HUES48 (cell line): ENCODE results near the gene LRFN5.

Source experiments
- H3K27ac ChIP-seq: one replicate; pipeline ENCODE4 v1.7.0; 2013; ENCODE audit warnings: low read depth, low read length, inconsistent platforms
- H3K27me3 ChIP-seq: 2 replicates; pipeline ENCODE4 v1.6.1; 2013; ENCODE audit warnings: mild to moderate bottlenecking, low read length; ENCODE audit not compliant: control insufficient read depth, insufficient read depth
- H3K36me3 ChIP-seq: 2 replicates; pipeline ENCODE4 v1.6.1; 2013; ENCODE audit warnings: low read length; ENCODE audit not compliant: control insufficient read depth, insufficient read depth
- H3K4me1 ChIP-seq: 2 replicates; pipeline ENCODE4 v1.6.1; 2013; ENCODE audit warnings: mild to moderate bottlenecking, low read length; ENCODE audit not compliant: control insufficient read depth, insufficient read depth
- H3K4me3 ChIP-seq: 2 replicates; pipeline ENCODE4 v1.5.1; 2013; ENCODE audit warnings: mild to moderate bottlenecking, low read depth, low read length
- H3K9ac ChIP-seq: 2 replicates; pipeline ENCODE4 v1.6.1; 2013; ENCODE audit warnings: mild to moderate bottlenecking, low read depth, low read length, moderate library complexity
- H3K9me3 ChIP-seq: 2 replicates; pipeline ENCODE4 v1.6.1; 2013; ENCODE audit warnings: low read length; ENCODE audit not compliant: control insufficient read depth, insufficient read depth

Gene LRFN5

DNA sequence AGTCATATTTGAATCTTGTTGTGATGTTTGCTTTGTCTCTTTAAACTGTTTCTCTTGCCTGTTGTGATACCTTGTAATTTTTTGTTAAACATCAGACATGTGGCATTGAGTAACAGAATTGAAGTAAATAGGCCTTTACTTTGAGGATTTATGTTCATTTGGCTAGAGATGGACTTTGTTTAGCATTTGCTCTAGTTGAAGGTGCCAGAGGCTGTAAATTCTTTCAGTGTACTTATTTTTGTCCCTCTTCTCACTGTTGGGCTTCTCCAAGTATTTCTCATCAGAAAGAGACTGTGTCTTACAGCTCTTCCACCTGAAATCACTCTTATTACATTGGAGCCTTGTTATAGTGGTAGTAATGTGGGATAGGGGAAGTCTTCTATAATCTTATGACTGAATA lies 175.8 kb downstream of the LRFN5 start:
- Histone ChIP-seq H3K4me3 (no peak overlapping the region), H3K27me3 (no peaks in the 10 kb centered on the region), H3K9me3 (no peaks in the 10 kb centered on the region), H3K36me3 (no peaks in the 10 kb centered on the region), H3K9ac (no peak overlapping the region), H3K27ac (no peak overlapping the region), H3K4me1 (no peaks in the 10 kb centered on the region; the same call in 1 of the 2 replicates)

- no peak overlapping the region for H3K9ac ChIP-seq
- H3K4me1 ChIP-seq: no peaks in the 10 kb centered on the region; the same call in 1 of the 2 replicates
- no peaks in the 10 kb centered on the region for H3K27me3 ChIP-seq
- H3K4me3 ChIP-seq: no peak overlapping the region
- H3K9me3 ChIP-seq: no peaks in the 10 kb centered on the region
- H3K36me3 ChIP-seq: no peaks in the 10 kb centered on the region
- no peak overlapping the region for H3K27ac ChIP-seq
Observed at GRCh38 chr14:41783403-41783802, 176.7 kb downstream of the LRFN5 start.

- Histone ChIP-seq H3K9me3 (no peaks in the 10 kb centered on the region; the same call in 1 of the 2 replicates), H3K27me3 (no peaks in the 10 kb centered on the region), H3K4me3 (no peak overlapping the region), H3K4me1 (no peaks in the 10 kb centered on the region; the same call in 1 of the 2 replicates), H3K9ac (no peak overlapping the region), H3K36me3 (no peaks in the 10 kb centered on the region), H3K27ac (no peak overlapping the region)
Observed at GRCh38 chr14:41785696-41786095, 179.0 kb downstream of the LRFN5 start.

DNA sequence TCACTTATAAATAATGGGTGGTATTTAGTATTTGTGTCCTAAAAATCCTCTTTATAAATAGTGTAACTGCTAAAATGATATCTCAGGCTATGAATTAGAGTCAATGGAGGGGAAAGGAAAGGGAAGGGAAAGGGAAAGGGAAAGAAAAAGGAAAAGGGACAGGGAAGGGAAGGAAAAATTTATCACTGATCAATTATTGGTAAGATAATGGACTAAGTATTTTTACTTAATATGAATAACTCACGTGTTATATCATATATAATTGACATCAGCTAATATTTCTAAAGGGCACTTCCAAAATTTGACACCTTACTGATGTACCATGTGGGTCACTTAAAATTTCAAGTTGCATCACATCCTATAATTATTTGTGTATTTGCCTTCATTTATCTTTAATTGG lies 193.1 kb downstream of the LRFN5 start:
- H3K4me3 ChIP-seq: no peak overlapping the region
- H3K27me3 ChIP-seq: no peaks in the 10 kb centered on the region
- H3K27ac ChIP-seq: no peak overlapping the region

DNA sequence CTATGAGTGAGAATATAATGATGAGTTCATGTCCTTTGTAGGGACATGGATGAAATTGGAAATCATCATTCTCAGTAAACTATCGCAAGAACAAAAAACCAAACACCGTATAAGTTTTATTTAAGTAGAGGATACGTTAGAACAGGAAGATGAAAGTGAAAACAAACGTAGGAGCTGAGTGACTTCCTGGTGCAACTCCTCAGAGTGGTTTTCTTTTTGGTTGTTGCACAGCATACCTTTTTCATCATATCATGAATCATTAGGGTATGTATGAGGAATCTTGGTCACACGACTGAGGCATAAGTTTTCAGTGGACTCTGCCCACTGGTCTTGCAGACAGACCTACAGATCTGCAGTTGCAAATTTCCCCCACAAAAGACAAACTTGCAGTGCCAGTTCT lies 199.0 kb downstream of the LRFN5 start:
- H3K27ac ChIP-seq: no peak overlapping the region
- H3K4me1 ChIP-seq: no peaks in the 10 kb centered on the region
- H3K9ac ChIP-seq: no peak overlapping the region
- H3K36me3 ChIP-seq: no peaks in the 10 kb centered on the region
- no peak overlapping the region for H3K4me3 ChIP-seq
- no peaks in the 10 kb centered on the region for H3K9me3 ChIP-seq
- no peaks in the 10 kb centered on the region for H3K27me3 ChIP-seq

More for the DNA sequence above, 193.1 kb downstream of the LRFN5 start:
- Histone ChIP-seq H3K9ac (no peak overlapping the region), H3K4me1 (no peaks in the 10 kb centered on the region), H3K36me3 (no peaks in the 10 kb centered on the region), H3K9me3 (no peaks in the 10 kb centered on the region)

GRCh38 chr14:41806366-41806975 lies 199.8 kb downstream of the LRFN5 start:
- H3K4me1 ChIP-seq: no peaks in the 10 kb centered on the region
- H3K9me3 ChIP-seq: no peaks in the 10 kb centered on the region
- H3K36me3 ChIP-seq: no peaks in the 10 kb centered on the region
- H3K27me3 ChIP-seq: no peaks in the 10 kb centered on the region
- H3K4me3 ChIP-seq: no peak overlapping the region
- no peak overlapping the region for H3K27ac ChIP-seq
- no peak overlapping the region for H3K9ac ChIP-seq

DNA sequence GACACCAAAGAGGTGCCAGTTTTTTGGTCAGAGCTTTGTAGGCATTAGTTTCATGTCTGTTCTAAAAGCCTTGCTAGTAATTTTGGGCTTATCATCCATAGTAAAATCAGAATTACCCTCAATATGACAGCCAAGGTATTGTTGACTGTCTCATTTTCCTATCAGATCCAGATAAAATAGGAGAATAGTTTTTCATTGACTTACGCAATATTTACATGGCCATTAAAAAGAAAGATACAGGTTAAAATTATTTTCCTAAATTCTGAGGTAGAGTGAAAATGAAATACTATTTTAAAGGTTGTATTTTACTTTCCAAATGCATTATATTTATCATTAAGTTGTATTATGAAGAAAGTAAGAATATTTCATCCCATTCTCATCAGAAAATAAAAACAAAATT lies 203.7 kb downstream of the LRFN5 start:
- Histone ChIP-seq H3K9me3 (no peaks in the 10 kb centered on the region), H3K27me3 (no peaks in the 10 kb centered on the region)

GRCh38 chr14:41817626-41818025 lies 210.9 kb downstream of the LRFN5 start:
- Histone ChIP-seq H3K9me3 (no peaks in the 10 kb centered on the region), H3K36me3 (no peaks in the 10 kb centered on the region), H3K27ac (no peak overlapping the region), H3K9ac (no peak overlapping the region), H3K4me3 (no peak overlapping the region), H3K27me3 (no peaks in the 10 kb centered on the region), H3K4me1 (no peaks in the 10 kb centered on the region)

More for the DNA sequence above, 203.7 kb downstream of the LRFN5 start:
- Histone ChIP-seq H3K4me1 (no peaks in the 10 kb centered on the region), H3K36me3 (no peaks in the 10 kb centered on the region), H3K9ac (no peak overlapping the region), H3K4me3 (no peak overlapping the region), H3K27ac (no peak overlapping the region)

DNA sequence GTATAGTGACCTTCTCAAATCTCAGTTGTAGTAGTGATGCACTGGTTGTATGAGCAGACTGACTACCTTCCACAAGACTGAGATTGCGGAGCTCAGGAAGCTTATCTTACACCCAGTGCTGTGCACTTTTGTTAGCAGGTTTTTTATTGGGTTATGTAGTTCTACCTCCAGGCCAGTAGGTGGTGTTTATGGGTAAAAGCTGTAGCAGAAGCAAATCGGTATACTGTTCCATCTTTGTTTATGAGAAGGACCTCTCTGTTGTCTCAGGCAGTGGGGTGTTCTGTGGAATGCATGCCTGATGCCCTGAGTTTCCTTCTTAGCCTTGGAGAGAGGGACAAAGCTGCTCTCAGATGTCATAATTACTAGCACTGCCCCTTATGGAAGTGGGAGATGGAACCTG lies 217.8 kb downstream of the LRFN5 start:
- Histone ChIP-seq H3K36me3 (no peaks in the 10 kb centered on the region), H3K9ac (no peak overlapping the region), H3K4me3 (no peak overlapping the region)

GRCh38 chr14:41825622-41826021 lies 218.9 kb downstream of the LRFN5 start:
- Histone ChIP-seq H3K9me3 (no peaks in the 10 kb centered on the region), H3K4me3 (no peak overlapping the region), H3K4me1 (no peaks in the 10 kb centered on the region), H3K27me3 (no peaks in the 10 kb centered on the region), H3K27ac (no peak overlapping the region), H3K9ac (no peak overlapping the region), H3K36me3 (no peaks in the 10 kb centered on the region)

More for the DNA sequence above, 217.8 kb downstream of the LRFN5 start:
- no peaks in the 10 kb centered on the region for H3K9me3 ChIP-seq
- no peaks in the 10 kb centered on the region for H3K27me3 ChIP-seq
- H3K27ac ChIP-seq: no peak overlapping the region
- no peaks in the 10 kb centered on the region for H3K4me1 ChIP-seq

DNA sequence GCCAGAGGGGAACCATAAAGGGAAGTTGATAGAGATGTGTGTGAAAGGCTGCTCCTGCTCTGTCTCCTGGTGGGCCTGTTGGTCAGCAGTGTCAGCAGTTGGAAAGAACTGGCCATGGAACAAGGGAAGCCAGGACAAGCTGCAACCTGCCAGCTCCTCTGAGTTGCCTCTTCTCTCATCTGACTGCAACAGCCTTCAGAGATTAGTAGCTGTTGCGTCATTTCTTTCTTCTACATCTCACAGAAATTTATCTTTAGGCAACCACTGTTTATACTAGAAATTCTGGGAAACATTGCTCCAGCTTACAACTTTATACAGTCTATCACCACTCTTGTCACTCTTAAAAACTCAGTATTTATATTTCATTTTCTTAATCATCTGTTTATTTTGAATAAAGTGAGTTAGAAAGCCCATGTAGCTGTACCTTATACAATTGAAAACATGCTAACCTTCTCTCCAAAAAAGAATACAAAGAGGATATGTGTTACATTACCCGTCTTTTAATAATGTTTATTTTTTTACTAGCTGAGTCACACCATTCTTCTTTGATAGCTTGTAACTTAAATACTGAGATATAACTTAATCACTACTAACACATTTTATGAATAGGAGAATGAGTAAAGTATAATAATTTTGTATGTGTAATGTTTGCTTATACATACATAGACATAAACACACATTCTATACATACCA lies 224.2 kb downstream of the LRFN5 start:
- Histone ChIP-seq H3K9ac (no peak overlapping the region), H3K27me3 (no peaks in the 10 kb centered on the region), H3K9me3 (no peaks in the 10 kb centered on the region), H3K36me3 (no peaks in the 10 kb centered on the region), H3K4me1 (no peaks in the 10 kb centered on the region), H3K27ac (no peak overlapping the region), H3K4me3 (no peak overlapping the region)
